ENCODE results near the gene HPS5.

HPS5 gene

GRCh38 chr11:18304745-18305144 is 17.2 kb downstream of the HPS5 start:
- no peak for TF ChIP-seq CTCF (IDR thresholded peaks at IDR 0.05; ENCODE audit: low read depth, low read length, missing control alignments)
- DNase-seq (ENCODE audit: extremely low read depth, low read depth), result no peak
- no peak overlapping the region for H3K4me3 ChIP-seq (replicated peaks; ENCODE audit: low read depth, low read length)

- no peak overlapping the region for H3K4me3 ChIP-seq (replicated peaks; ENCODE audit: low read depth, low read length)
- no peak for DNase-seq (ENCODE audit: extremely low read depth, low read depth)
- TF ChIP-seq CTCF (IDR thresholded peaks at IDR 0.05; ENCODE audit: low read depth, low read length, missing control alignments), result no peak
These were observed 22.2 kb downstream of the HPS5 start for GRCh38 chr11:18299721-18300120.

DNA sequence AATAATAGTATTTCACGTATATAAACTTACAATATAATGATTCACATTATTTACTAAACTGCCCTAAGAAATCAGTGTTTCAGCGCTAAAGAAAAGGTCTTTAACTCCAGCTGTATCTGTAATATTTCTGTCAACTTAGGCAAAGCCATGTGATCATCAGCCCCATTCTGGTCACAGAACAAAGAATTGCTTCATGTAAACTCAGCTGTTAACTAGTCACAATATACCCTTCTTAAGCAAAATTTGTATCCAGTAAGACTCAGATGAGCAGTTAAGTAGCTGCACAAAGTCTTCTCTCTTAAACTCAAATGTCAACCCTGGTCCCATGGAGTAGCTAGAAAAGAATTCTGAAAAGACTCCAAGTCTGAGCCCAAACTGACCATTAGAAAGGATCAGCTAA is 26.6 kb downstream of the HPS5 start:
- TF ChIP-seq CTCF (IDR thresholded peaks at IDR 0.05; ENCODE audit: low read depth, low read length, missing control alignments), result no peak

GRCh38 chr11:18294862-18295261 is 27.1 kb downstream of the HPS5 start:
- no peak for TF ChIP-seq CTCF (IDR thresholded peaks at IDR 0.05; ENCODE audit: low read depth, low read length, missing control alignments)
- no peak for DNase-seq (ENCODE audit: extremely low read depth, low read depth)
- no peak overlapping the region for H3K4me3 ChIP-seq (replicated peaks; ENCODE audit: low read depth, low read length)

More for the DNA sequence above, 26.6 kb downstream of the HPS5 start:
- DNase-seq (ENCODE audit: extremely low read depth, low read depth), result no peak
- no peak overlapping the region for H3K4me3 ChIP-seq (replicated peaks; ENCODE audit: low read depth, low read length)

GRCh38 chr11:18288911-18289310 is 33.0 kb downstream of the HPS5 start:
- no peak overlapping the region for H3K4me3 ChIP-seq (replicated peaks; ENCODE audit: low read depth, low read length)
- no peak for DNase-seq (ENCODE audit: extremely low read depth, low read depth)
- no peak for TF ChIP-seq CTCF (IDR thresholded peaks at IDR 0.05; ENCODE audit: low read depth, low read length, missing control alignments)

DNA sequence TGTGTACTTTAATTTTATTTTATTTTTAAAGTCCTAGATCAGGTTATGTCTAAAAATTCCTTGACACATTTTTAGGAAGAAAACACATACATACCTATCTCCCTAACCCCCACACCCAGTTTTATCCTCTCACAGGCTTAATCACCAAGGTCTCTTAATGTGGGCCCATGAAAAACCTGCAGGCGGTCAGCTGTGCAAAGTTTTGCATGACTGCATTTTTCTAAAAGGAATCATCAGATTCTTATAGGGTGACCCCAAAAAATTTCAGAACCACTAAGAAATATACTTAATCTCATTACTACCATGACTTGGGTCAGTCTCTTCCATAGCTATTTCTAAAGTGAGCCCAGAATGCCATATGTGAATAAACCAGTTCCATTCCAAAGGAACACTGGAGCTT is 36.1 kb downstream of the HPS5 start:
- no peak for TF ChIP-seq CTCF (IDR thresholded peaks at IDR 0.05; ENCODE audit: low read depth, low read length, missing control alignments)
- no peak for DNase-seq (ENCODE audit: extremely low read depth, low read depth)
- no peak overlapping the region for H3K4me3 ChIP-seq (replicated peaks; ENCODE audit: low read depth, low read length)

DNA sequence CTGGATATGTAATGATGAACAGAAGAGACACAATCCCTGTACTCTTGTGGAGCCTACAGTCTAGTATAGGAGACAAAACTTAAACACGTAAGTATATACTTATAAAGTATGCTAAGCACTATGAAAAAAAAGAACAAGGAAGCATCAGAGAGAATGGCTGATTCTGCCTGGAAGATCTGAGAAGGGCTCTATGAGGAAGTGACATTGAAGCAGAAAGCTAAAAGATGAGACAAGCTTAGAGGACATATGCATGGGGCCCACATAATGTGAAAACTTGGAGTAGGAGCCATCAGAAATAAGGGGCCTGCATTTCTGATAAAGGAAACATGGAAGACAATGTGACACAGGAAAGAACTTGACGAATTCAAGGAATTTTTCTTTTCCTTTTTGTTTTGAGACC is 39.3 kb downstream of the HPS5 start:
- TF ChIP-seq CTCF (IDR thresholded peaks at IDR 0.05; ENCODE audit: low read depth, low read length, missing control alignments), result no peak
- DNase-seq (ENCODE audit: extremely low read depth, low read depth), result no peak
- H3K4me3 ChIP-seq (replicated peaks; ENCODE audit: low read depth, low read length), result no peak overlapping the region
